ENCODE measurements around the gene NDUFS1. TPM values are rescaled to one million over a fixed set of nuclear protein-coding genes. Genes with fewer than 3 reads are reported as not detected.

NDUFS1 gene
- total and polyA plus RNA-seq, 2 donors (not counting 1 experiment from before 2014, with no cell fraction given): 12.3 to 46.3 TPM

DNA sequence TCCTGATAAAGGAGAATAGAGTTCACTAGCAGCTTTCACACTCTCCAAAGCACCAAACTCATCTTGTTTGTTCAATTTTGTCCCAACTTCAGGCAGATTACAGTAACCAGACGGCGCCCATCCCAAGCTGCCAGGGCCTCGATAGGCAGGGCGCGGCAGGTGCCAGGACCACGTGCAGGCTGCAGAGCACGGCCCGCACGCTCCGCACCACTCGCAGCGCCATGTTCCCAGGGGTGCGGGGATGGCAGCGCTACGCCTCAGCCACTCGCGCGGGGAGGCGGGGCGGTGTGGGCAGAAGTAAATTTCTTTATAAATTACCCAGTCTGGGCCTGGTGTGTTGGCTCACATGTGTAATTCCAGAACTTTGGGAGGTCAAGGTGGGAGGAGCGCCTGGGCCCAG is 43.0 kb downstream of the NDUFS1 start:
- CTCF ChIA-PET: no interaction called here
- peaks cover 0 to 6% (median 4%) of the 10 kb centered on the region in 3 donors for H3K9me3 ChIP-seq (ENCODE audit: control extremely low read depth in 1 of 3, control insufficient read depth in 2 of 3, insufficient read depth in 1 of 3, low read length in 2 of 3)
- H3K27ac Mint-ChIP-seq: no peak overlapping the region
- H3K9me3 Mint-ChIP-seq (ENCODE audit: insufficient read depth): peaks cover 2% of the 10 kb centered on the region
- no peak overlapping the region for H3K27ac ChIP-seq (ENCODE audit: low read length in 2 of 2)
- H3K4me1 Mint-ChIP-seq: no peaks in the 10 kb centered on the region
- H3K4me3 Mint-ChIP-seq: no peak overlapping the region
- intact Hi-C loops (cut with micrococcal nuclease): no loop called here
- H4K20me1 ChIP-seq (ENCODE audit: control insufficient read depth, insufficient read depth, low read length, poor library complexity, severe bottlenecking): no peaks in the 10 kb centered on the region
- H3K79me2 ChIP-seq (ENCODE audit: control insufficient read depth, insufficient read depth, low read length): no peaks in the 10 kb centered on the region
- H3K9ac ChIP-seq (ENCODE audit: low read length): no peak overlapping the region
- POLR2A ChIA-PET: no interaction called here
- H3K4me3 ChIP-seq (ENCODE audit: control extremely low read depth in 1 of 5, extremely low read depth in 1 of 5, insufficient read depth in 1 of 5, low read depth in 2 of 5, low read length in 4 of 5): no peak overlapping the region
- DNase-seq (no peak), ATAC-seq (ENCODE audit: low read depth) (no peak)
- no peak for TF ChIP-seq EZH2 (IDR thresholded peaks at IDR 0.05; ENCODE audit: borderline replicate concordance, insufficient read depth, low read depth, low read length, poor library complexity, severe bottlenecking)
- TF ChIP-seq, protein P1, sequence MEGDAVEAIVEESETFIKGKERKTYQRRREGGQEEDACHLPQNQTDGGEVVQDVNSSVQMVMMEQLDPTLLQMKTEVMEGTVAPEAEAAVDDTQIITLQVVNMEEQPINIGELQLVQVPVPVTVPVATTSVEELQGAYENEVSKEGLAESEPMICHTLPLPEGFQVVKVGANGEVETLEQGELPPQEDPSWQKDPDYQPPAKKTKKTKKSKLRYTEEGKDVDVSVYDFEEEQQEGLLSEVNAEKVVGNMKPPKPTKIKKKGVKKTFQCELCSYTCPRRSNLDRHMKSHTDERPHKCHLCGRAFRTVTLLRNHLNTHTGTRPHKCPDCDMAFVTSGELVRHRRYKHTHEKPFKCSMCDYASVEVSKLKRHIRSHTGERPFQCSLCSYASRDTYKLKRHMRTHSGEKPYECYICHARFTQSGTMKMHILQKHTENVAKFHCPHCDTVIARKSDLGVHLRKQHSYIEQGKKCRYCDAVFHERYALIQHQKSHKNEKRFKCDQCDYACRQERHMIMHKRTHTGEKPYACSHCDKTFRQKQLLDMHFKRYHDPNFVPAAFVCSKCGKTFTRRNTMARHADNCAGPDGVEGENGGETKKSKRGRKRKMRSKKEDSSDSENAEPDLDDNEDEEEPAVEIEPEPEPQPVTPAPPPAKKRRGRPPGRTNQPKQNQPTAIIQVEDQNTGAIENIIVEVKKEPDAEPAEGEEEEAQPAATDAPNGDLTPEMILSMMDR (IDR thresholded peaks at IDR 0.05): no peak
- WGBS (ENCODE audit: insufficient coverage): 93% methylated on average over 8 of the region's 21 CpGs
- no peaks in the 10 kb centered on the region for H3K4me1 ChIP-seq (ENCODE audit: control insufficient read depth in 2 of 2, insufficient read depth in 2 of 2, low read length in 2 of 2)
- H3K27me3 ChIP-seq (replicated peaks in 1 of 4; ENCODE audit: control extremely low read depth in 1 of 4, control insufficient read depth in 3 of 4, insufficient read depth in 4 of 4, low read length in 3 of 4): no peaks in the 10 kb centered on the region
- peaks cover 2 to 15% of the 10 kb centered on the region in 2 experiments for H3K36me3 ChIP-seq (replicated peaks in 1 of 2; ENCODE audit: control extremely low read depth in 1 of 2, control insufficient read depth in 1 of 2, extremely low read depth in 1 of 2, insufficient read depth in 2 of 2, low read length in 1 of 2)
- no peak overlapping the region for H3K4me2 ChIP-seq (replicated peaks; ENCODE audit: low read depth, low read length, poor library complexity, severe bottlenecking)
- no peaks in the 10 kb centered on the region for H3K27me3 Mint-ChIP-seq
- no peak overlapping the region for H2AFZ ChIP-seq (ENCODE audit: insufficient read depth, low read depth, low read length, poor library complexity, severe bottlenecking)

DNA sequence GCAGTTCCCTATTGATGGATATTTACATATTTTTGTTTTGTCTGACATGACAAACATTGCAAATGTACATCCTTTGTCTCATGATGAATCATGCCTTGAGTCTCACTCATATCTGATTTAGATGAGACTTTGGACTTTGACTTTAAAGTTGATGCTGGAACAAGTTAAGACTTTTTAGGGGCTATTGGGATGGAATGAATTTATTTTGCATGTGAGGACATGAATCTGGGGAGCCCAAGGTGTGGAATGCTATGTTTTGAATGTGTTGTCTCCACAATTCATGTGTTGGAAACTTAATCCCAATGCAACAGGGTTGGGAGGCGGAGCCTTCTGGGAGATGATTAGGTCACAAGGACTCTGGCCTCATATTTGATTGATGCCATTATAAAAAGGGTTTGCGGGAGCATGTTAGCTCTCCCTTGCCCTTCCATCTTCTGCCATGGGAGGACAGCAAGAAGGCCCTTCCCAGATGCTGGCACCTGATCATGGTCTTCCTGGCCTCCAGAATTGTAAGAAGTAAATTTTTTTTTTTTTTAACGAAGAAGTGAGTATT is 44.1 kb downstream of the NDUFS1 start:
- Histone ChIP-seq H4K20me1 (ENCODE audit: control insufficient read depth, insufficient read depth, low read length, poor library complexity, severe bottlenecking) (no peaks in the 10 kb centered on the region), H3K9ac (ENCODE audit: low read length) (no peak overlapping the region), H3K79me2 (ENCODE audit: control insufficient read depth, insufficient read depth, low read length) (no peaks in the 10 kb centered on the region), H3K4me3 (ENCODE audit: control extremely low read depth in 1 of 5, extremely low read depth in 1 of 5, insufficient read depth in 1 of 5, low read depth in 2 of 5, low read length in 4 of 5) (no peak overlapping the region), H2AFZ (ENCODE audit: insufficient read depth, low read depth, low read length, poor library complexity, severe bottlenecking) (no peak overlapping the region), H3K9me3 (ENCODE audit: control extremely low read depth in 1 of 3, control insufficient read depth in 2 of 3, insufficient read depth in 1 of 3, low read length in 2 of 3) (peaks cover 0 to 6% (median 3%) of the 10 kb centered on the region in 3 donors), H3K27me3 (replicated peaks in 1 of 4; ENCODE audit: control extremely low read depth in 1 of 4, control insufficient read depth in 3 of 4, insufficient read depth in 4 of 4, low read length in 3 of 4) (no peaks in the 10 kb centered on the region), H3K4me2 (replicated peaks; ENCODE audit: low read depth, low read length, poor library complexity, severe bottlenecking) (no peak overlapping the region), H3K36me3 (replicated peaks in 1 of 2; ENCODE audit: control extremely low read depth in 1 of 2, control insufficient read depth in 1 of 2, extremely low read depth in 1 of 2, insufficient read depth in 2 of 2, low read length in 1 of 2) (peaks cover 0 to 3% of the 10 kb centered on the region in 2 experiments), H3K27ac (ENCODE audit: low read length in 2 of 2) (no peak overlapping the region), H3K4me1 (ENCODE audit: control insufficient read depth in 2 of 2, insufficient read depth in 2 of 2, low read length in 2 of 2) (no peaks in the 10 kb centered on the region)
- POLR2A ChIA-PET: no interaction called here
- H3K4me1 Mint-ChIP-seq: no peaks in the 10 kb centered on the region
- no peaks in the 10 kb centered on the region for H3K9me3 Mint-ChIP-seq (ENCODE audit: insufficient read depth)
- CTCF ChIA-PET: no interaction called here
- no peaks in the 10 kb centered on the region for H3K27me3 Mint-ChIP-seq
- ATAC-seq (ENCODE audit: low read depth): no peak
- no peak overlapping the region for H3K4me3 Mint-ChIP-seq
- TF ChIP-seq EZH2 (IDR thresholded peaks at IDR 0.05; ENCODE audit: borderline replicate concordance, insufficient read depth, low read depth, low read length, poor library complexity, severe bottlenecking): no peak
- TF ChIP-seq, protein P1 (IDR thresholded peaks at IDR 0.05): no peak
- intact Hi-C loops (cut with micrococcal nuclease): no loop called here
- no peak overlapping the region for H3K27ac Mint-ChIP-seq
- 100% methylated on average over 1 of the region's 3 CpGs for WGBS (ENCODE audit: insufficient coverage)
- no peak for DNase-seq

All from B cell (primary cell).